ENCODE results near the gene INO80D. TPM values are rescaled to one million over a fixed set of nuclear protein-coding genes. Genes with fewer than 3 reads are reported as not detected.

The INO80D gene
- total RNA-seq, 2 experiments from 2014 or later = 14.5 to 15.3 TPM

GRCh38 chr2:206098471-206098870, 12.5 kb upstream of the INO80D start:
- DNase-seq = no peak
- Mint-ChIP-seq H3K36me3 (no peaks in the 10 kb centered on the region), H3K4me1 (ENCODE audit: low read depth) (no peaks in the 10 kb centered on the region), H3K27ac (no peak overlapping the region), H3K4me3 (no peak overlapping the region), H3K27me3 (no peaks in the 10 kb centered on the region), H3K9me3 (no peaks in the 10 kb centered on the region)
- ChIA-PET POLR2A (no interaction called here), CTCF (no interaction called here)
- intact Hi-C loops (cut with micrococcal nuclease) = no loop called here

GRCh38 chr2:206096876-206097275, 10.9 kb upstream of the INO80D start:
- CTCF ChIA-PET = interaction anchor here (1.5 kb wide), 1 partner anchor 19 kb away, joined by 6 read pairs; no protein-coding TSS in a partner anchor
- DNase-seq = no peak
- no peaks in the 10 kb centered on the region for H3K9me3 Mint-ChIP-seq
- H3K27ac Mint-ChIP-seq = no peak overlapping the region
- H3K4me3 Mint-ChIP-seq = no peak overlapping the region
- H3K4me1 Mint-ChIP-seq (ENCODE audit: low read depth) = peaks cover 5% of the 10 kb centered on the region
- H3K27me3 Mint-ChIP-seq = no peaks in the 10 kb centered on the region
- POLR2A ChIA-PET = interaction anchor here (1.0 kb wide), 1 partner anchor 10 kb away, joined by 3 read pairs; no protein-coding TSS in a partner anchor
- intact Hi-C loops (cut with micrococcal nuclease) = no loop called here
- peaks cover 4% of the 10 kb centered on the region for H3K36me3 Mint-ChIP-seq

DNA sequence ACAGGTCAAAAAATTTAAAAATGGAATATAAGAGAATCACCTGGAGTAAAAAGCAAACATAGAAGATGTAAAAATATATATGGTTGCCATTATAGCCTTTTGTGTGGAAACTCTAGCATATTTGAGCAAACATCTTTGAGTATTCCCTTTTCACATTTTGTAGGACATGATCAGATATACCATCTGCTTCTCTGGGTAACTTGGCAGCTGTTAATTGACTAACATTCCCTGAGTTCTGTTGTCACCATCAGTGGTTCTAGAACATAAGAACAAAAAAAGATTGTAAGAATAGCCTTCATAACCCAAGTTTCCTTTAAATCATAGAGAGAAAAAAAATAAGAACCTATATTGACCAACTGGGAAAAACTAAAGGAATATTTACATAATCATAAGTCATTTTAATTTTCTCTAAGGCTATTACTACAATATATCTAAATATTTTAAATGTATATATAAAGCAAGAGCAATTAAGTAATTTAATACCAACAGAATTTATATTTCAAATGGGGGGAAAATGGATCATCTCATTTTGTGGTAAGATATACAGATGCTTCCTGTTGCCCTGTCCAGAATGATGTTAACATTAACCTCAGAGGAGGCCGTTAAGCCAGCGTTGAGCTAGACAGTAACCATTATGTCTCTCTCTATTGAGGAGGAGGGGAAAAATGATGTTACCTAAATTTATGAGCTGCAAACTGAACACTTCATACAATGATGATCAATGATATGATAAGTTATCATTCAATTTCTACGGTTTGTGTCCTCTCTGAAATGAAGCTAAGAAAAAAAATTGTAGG, 9.8 kb upstream of the INO80D start:
- DNase-seq = no peak
- Mint-ChIP-seq H3K4me3 (no peak overlapping the region), H3K27ac (no peak overlapping the region), H3K9me3 (no peaks in the 10 kb centered on the region), H3K27me3 (no peaks in the 10 kb centered on the region), H3K36me3 (peaks cover 4% of the 10 kb centered on the region), H3K4me1 (ENCODE audit: low read depth) (peaks cover 8% of the 10 kb centered on the region)
- ChIA-PET CTCF (interaction anchor here (1.0 to 1.5 kb wide), 2 partner anchors 17 to 91 kb away, joined by 3 to 6 read pairs; no protein-coding TSS in a partner anchor), POLR2A (no interaction called here)
- intact Hi-C loops (cut with micrococcal nuclease) = no loop called here

DNA sequence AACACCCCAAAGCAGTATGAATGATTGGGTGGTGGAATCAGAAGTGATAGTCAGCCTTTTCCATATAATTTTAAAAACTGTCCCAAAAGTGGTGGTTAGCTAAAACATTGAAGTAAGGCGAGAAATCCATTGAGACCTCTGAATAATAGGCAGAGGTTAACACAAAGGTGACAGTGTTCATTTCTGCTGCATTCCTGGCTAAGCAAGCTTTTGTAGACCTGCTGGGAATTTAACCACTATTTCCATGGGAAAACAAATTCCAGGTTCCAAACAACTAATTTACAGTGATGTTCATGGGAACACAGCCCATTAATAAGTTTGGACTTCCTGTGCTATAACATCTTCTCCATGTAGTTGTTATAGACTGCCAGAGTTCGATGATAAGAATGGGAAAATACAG, 6.3 kb upstream of the INO80D start:
- intact Hi-C loops (cut with micrococcal nuclease) = no loop called here
- Mint-ChIP-seq H3K36me3 (peaks cover 6% of the 10 kb centered on the region), H3K27ac (no peak overlapping the region), H3K27me3 (no peaks in the 10 kb centered on the region), H3K4me1 (ENCODE audit: low read depth) (peaks cover 12% of the 10 kb centered on the region), H3K9me3 (no peaks in the 10 kb centered on the region), H3K4me3 (no peak overlapping the region)
- ChIA-PET CTCF (no interaction called here), POLR2A (no interaction called here)
- DNase-seq = no peak

- H3K27me3 Mint-ChIP-seq = no peaks in the 10 kb centered on the region
- H3K4me3 Mint-ChIP-seq = no peak overlapping the region
- H3K27ac Mint-ChIP-seq = peak overlapping the region; percentile 28
- H3K36me3 Mint-ChIP-seq = peaks cover 14% of the 10 kb centered on the region
- peaks cover 22% of the 10 kb centered on the region for H3K4me1 Mint-ChIP-seq (ENCODE audit: low read depth)
- ChIA-PET CTCF (interaction anchor here (0.7 to 1.0 kb wide), 2 partner anchors 93 to 127 kb away, joined by 3 to 4 read pairs; no protein-coding TSS in a partner anchor), POLR2A (no interaction called here)
- intact Hi-C loops (cut with micrococcal nuclease) = loop anchor here (5.0 to 10.0 kb wide), 3 partner anchors 679 to 1537 kb away; partner anchors contain the start of genes CREB1, FASTKD2, MDH1B and METTL21A
- H3K9me3 Mint-ChIP-seq = no peaks in the 10 kb centered on the region
- DNase-seq = no peak
These were observed 2.3 kb upstream of the INO80D start for GRCh38 chr2:206088248-206088647.

GRCh38 chr2:206086716-206087350, 859 bp upstream of the INO80D start:
- Mint-ChIP-seq H3K27ac (peak overlapping the region; percentile 100), H3K4me1 (ENCODE audit: low read depth) (peaks cover 17% of the 10 kb centered on the region), H3K36me3 (peaks cover 11% of the 10 kb centered on the region), H3K27me3 (no peaks in the 10 kb centered on the region), H3K9me3 (no peaks in the 10 kb centered on the region), H3K4me3 (peak overlapping the region; percentile 99)
- no peak for DNase-seq
- CTCF ChIA-PET = interaction anchor here (0.9 kb wide), 1 partner anchor 20 kb away, joined by 3 read pairs; no protein-coding TSS in a partner anchor
- intact Hi-C loops (cut with micrococcal nuclease) = loop anchor here (1.0 to 10.0 kb wide), 5 partner anchors 56 to 1538 kb away; partner anchors contain the start of genes CREB1, EEF1B2, FASTKD2 and MDH1B
- POLR2A ChIA-PET = interaction anchor here (0.7 to 1.3 kb wide), 3 partner anchors 11 to 71 kb away, joined by 3 to 10 read pairs (median 3); no protein-coding TSS in a partner anchor

GRCh38 chr2:206084870-206085741, 868 bp downstream of the INO80D start:
- H3K27me3 Mint-ChIP-seq = no peaks in the 10 kb centered on the region
- H3K9me3 Mint-ChIP-seq = no peaks in the 10 kb centered on the region
- ChIA-PET POLR2A (interaction anchor here (0.6 to 1.3 kb wide), 3 partner anchors 54 to 140 kb away, joined by 3 to 10 read pairs (median 3); no protein-coding TSS in a partner anchor), CTCF (interaction anchor here (0.6 kb wide), 1 partner anchor 269 kb away, joined by 4 read pairs; no protein-coding TSS in a partner anchor)
- peaks cover 15% of the 10 kb centered on the region for H3K4me1 Mint-ChIP-seq (ENCODE audit: low read depth)
- intact Hi-C loops (cut with micrococcal nuclease) = loop anchor here (5.0 to 10.0 kb wide), 3 partner anchors 682 to 1540 kb away; partner anchors contain the start of genes CREB1, FASTKD2, MDH1B and METTL21A
- H3K27ac Mint-ChIP-seq = peak overlapping the region; percentile 94
- DNase-seq = peak; percentile 54
- peaks cover 10% of the 10 kb centered on the region for H3K36me3 Mint-ChIP-seq
- peak overlapping the region; percentile 99 for H3K4me3 Mint-ChIP-seq

GRCh38 chr2:206084439-206084869, 1.5 kb downstream of the INO80D start:
- H3K9me3 Mint-ChIP-seq = no peaks in the 10 kb centered on the region
- ChIA-PET POLR2A (no interaction called here), CTCF (interaction anchor here (0.6 kb wide), 1 partner anchor 270 kb away, joined by 4 read pairs; no protein-coding TSS in a partner anchor)
- H3K4me1 Mint-ChIP-seq (ENCODE audit: low read depth) = peaks cover 20% of the 10 kb centered on the region
- peaks cover 9% of the 10 kb centered on the region for H3K36me3 Mint-ChIP-seq
- H3K4me3 Mint-ChIP-seq = peak overlapping the region; percentile 97
- no peaks in the 10 kb centered on the region for H3K27me3 Mint-ChIP-seq
- H3K27ac Mint-ChIP-seq = peak overlapping the region; percentile 94
- DNase-seq = peak; percentile 41
- intact Hi-C loops (cut with micrococcal nuclease) = loop anchor here (10.0 kb wide), 2 partner anchors 1440 to 1540 kb away; partner anchors contain the start of genes CREB1 and METTL21A

DNA sequence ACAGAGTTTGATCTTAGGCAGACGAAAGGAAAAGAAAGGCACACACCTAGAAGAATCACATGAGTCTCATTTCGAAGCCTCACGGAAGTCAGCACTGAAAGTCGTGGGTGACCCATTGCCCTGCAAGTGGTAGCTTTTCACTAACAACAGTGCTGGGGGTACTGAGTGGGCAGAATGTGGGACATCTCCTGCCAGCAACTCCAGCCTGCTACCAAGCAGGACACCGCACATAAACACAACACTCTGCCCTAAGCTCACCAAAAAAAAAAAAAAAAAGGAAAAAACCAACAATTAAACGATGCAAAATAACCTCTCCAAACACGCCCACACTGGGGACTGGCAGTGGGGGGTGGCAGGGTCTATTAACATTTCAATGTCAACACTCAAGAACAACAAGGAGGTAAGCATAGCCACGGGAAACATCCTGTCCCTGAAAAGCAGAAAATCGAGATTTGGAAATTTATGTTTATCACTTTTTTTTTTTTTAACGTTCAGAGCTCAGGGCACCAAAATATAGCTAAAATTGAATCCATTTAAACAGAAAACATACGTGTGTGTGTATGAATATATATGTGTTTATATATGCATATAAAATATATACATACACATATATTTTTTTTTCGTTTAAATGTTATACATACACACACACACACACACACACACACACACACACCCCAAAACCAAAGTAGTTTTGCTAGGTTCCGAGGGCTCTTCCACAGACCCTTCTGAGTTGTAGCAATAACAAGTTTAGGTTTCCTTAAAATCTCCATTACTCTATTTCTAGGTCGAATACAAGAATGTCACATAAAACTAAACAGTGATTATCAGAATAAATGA, 2.2 kb downstream of the INO80D start:
- ChIA-PET CTCF (interaction anchor here (0.6 to 1.5 kb wide), 3 partner anchors 77 to 271 kb away, joined by 3 to 4 read pairs (median 4); no protein-coding TSS in a partner anchor), POLR2A (no interaction called here)
- Mint-ChIP-seq H3K9me3 (no peaks in the 10 kb centered on the region), H3K36me3 (peaks cover 9% of the 10 kb centered on the region), H3K27me3 (no peaks in the 10 kb centered on the region), H3K27ac (peak overlapping the region; percentile 94), H3K4me3 (peak overlapping the region; percentile 97), H3K4me1 (ENCODE audit: low read depth) (peaks cover 20% of the 10 kb centered on the region)
- peak; percentile 54 for DNase-seq
- intact Hi-C loops (cut with micrococcal nuclease) = loop anchor here (10.0 kb wide), 2 partner anchors 1441 to 1541 kb away; partner anchors contain the start of genes CREB1 and METTL21A

DNA sequence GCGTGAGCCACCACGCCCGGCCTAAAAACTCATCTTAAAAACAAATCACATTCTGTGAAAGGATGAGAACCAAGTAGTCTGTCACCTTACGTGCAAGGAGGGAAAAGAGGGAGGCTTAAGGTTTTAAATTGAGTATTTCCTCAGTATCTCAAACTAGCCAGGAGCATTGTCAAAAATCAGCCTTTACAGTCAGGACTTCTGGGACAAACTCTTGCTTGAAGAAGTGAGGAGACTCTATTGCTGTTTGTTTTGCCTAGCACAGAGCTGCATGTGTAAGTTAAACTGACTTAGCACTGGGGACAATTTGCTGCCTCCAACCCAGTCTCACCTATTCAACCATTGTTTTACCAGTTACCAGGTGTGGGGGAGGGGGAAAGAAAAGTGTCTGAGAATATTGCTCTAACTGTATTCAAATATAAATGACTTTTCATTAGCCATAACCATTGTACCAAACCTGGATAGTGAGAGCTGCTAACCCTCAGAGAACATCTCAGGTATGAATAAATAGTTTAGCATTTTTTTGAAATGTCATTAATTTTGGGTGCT, 3.6 kb downstream of the INO80D start:
- peaks cover 25% of the 10 kb centered on the region for H3K4me1 Mint-ChIP-seq (ENCODE audit: low read depth)
- H3K36me3 Mint-ChIP-seq = peaks cover 9% of the 10 kb centered on the region
- H3K4me3 Mint-ChIP-seq = no peak overlapping the region
- no peak overlapping the region for H3K27ac Mint-ChIP-seq
- CTCF ChIA-PET = interaction anchor here (1.1 to 1.5 kb wide), 2 partner anchors 78 to 79 kb away, joined by 3 to 4 read pairs; no protein-coding TSS in a partner anchor
- no peak for DNase-seq
- H3K9me3 Mint-ChIP-seq = no peaks in the 10 kb centered on the region
- no peaks in the 10 kb centered on the region for H3K27me3 Mint-ChIP-seq
- intact Hi-C loops (cut with micrococcal nuclease) = loop anchor here (10.0 kb wide), 2 partner anchors 1442 to 1542 kb away; partner anchors contain the start of genes CREB1 and METTL21A
- POLR2A ChIA-PET = no interaction called here
